CD4-positive, alpha-beta T cell treated with Interleukin-6 for 4 hours (primary cell): Measurements from ENCODE around the gene TESK2.
"Not testable (repeated sequence)": the region's sequence is repeated elsewhere in the genome, so short reads cannot be mapped to it uniquely, and the experiment has no call there.

Source experiments
- DNase-seq: peaks from one replicate; pipeline ENCODE4 v3.0.0-alpha.2; 2020; ENCODE audit warnings: mixed read lengths

Gene TESK2

DNA sequence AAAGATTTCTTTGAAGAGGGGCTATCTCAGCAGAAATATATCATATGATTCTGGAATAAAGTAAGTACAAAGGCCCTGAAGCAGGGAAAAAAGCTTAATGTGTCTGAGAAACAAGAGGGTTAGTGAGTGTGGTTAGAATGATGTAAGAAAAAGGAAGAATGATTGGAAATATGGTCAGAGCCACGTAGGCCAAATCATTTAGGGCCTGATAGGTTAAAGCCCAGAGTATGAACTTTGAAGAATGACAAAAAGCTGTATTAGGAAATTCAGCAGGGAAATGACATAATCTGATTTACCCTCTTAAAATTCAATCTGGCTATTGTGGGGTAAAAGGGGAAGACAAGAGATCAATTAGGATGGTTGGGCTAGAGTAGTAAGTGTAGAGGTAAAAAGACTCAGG is 81.7 kb downstream of the TESK2 start:
- DNase-seq = no peak

DNA sequence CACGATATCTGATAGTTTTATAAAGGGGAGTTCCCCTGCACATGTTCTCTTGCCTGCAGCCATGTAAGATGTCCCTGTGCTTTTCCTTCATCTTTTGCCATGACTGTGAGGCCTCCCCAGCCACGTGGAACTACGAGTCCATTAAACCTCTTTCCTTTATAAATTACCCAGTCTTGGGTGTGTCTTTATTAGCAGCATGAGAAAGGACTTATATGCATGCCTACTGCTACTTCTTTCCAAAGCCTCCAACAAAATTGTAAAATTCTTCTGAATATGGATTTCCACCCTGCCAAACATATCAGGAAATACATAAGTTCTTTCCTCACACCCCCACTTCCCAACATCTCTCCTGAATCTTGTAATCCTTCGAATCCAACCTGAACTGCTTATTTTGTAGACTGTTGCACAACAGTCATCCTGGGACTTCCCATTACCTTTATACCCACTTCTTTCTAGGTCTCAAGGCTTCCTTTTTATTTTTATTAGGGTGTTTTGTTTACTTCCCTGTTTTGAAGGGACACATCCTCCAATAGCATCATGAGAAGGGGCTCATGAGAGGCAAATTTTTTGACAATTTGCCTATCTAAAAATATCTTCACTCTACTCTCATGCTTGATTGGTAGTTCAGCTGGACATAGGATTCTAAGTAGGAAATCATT is 83.2 kb downstream of the TESK2 start:
- DNase-seq = no peak

DNA sequence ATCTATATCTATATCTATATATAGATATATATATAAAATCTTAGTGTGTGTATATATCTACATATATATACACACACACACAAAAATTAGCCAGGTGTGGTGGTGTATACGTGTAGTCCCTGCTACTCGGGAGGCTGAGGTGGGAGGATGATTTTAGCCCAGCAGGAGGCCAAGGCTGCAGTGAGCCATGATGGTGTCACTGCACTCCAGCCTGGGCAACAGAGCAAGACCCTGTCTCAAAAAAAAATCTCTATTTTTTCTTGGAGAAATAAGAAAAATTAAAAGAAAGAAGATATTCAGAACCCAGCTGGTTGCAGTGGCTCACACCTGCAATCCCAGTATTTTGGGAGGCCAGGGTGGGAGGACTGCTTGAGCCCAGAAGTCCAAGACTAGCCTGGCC is 85.3 kb downstream of the TESK2 start:
- no peak for DNase-seq

DNA sequence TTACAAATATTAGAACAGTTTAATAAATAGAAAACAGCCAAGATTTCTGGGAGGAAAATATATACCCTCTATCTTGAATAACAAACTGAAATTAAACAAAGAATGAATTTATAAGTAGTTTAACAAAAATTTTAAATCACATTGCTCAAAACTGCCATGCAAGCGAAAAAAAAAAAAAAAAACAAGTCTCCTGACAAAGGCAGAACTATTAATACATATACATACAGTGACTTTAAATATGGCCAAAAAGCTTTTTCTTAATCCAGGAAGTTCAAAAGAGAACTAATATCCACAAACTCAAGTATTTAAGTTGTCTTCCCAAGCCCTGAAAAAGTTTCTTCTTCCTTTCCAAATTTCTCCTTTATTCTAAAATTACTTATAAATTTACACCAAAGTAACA is 87.2 kb downstream of the TESK2 start:
- DNase-seq = no peak

DNA sequence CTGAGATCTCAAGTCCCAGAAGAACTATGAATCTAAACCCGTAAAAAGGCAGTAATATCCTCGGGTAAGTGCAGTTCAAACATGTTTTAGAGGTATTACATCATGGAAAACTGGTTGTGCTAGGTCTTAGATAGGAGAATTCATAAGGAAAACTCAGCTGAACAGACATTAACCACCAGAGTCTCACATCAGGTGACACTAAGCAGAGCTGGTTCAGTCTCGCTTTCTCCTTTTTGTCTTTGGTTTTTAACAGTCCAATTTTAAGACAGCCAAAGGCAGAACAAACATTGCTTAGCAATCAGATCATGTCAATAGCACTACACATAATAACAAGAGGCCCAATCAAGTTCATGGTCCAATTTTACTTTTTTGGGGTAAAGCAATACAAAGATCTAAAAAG is 87.7 kb downstream of the TESK2 start:
- DNase-seq = no peak

DNA sequence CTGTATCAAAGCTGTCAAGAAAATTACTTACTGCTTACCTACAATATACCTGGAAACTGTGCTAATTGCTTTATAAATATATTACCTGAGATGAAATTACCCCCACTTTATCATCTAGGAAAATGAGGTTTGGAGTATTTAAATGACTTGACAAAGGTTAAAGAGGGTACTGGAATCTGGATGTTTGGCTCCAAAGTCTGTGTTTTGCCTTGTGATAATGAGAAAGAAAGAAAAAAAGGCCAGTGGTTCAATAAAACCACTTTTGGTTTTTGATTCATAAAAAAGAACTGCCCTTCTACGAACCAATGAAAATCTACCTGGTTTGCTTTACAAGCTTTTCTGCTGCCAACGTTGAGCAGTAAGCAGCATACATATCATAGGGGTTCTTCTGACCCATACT is 89.4 kb downstream of the TESK2 start:
- DNase-seq = no peak

DNA sequence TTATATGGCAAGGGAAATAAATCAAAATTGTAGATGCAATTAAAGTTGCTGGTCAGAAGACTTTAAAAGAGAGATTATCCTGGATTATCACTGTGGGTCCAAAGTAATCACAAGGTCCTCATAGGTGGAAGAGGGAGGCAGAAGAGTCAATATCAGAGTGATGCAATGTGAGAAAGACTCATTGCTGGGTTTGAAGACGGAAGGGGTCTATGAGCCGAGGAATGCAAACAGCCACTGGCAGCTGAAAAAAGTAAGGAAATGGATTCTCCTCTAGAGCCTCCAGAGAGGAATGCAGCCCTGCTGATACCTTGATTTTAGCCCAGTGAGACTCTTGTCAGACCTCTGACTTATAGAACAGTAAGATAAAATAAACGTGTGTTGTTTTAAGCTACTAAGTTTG is 90.9 kb downstream of the TESK2 start:
- no peak for DNase-seq

DNA sequence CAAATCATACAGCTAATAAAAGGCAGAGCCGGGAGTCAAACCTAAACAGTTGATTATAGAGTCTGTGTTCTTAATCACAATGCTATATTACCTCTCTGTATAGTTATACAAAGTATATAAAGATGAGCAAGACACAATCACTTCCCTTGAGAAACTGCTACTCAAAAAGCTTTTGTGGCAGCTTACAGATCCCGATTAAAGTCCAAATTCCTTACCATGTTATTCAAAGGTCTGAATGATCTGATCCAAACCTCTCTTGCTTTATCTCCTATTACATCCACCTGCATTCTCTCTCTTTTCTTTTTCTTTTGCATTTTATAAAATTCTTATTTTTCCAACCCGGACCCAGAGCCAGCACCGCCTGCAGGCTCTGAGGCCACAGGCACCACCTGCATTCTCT is 93.7 kb downstream of the TESK2 start:
- DNase-seq = no peak

DNA sequence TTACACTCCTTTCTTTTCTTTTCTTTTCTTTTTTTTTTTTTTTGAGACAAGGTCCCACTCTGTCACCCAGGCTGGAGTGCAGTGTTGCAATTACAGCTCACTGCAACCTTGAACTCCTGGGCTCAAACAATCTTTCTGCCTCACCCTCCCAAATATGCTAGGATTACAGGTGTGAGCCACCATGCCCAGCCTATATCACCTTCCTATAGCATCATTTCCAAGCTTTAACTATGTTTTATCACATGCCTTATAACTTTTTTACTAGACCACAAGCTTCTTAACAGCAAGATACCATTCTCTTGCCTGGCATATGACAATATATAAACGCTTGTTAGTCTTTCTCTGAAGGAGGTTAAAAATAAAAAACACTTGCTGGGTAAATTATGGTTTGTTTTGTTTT is 95.4 kb downstream of the TESK2 start:
- no peak for DNase-seq

DNA sequence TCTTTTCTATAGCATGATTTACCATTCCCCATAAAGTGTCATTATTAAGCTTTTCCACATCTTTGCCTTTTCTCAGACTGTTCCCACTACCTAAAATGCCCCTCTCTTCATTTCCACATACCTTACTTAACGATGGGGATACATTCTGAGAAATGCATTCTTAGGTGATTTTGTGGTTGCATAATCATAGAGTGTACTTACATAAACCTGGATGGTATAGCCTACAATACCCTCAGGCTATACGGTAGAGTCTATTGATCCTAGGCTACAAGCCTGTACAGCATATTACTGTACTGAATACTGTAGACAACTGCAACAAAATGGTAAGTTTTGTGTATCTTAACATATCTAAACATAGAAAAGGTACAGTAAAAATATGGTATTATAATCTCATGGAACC is 95.9 kb downstream of the TESK2 start:
- no peak for DNase-seq

DNA sequence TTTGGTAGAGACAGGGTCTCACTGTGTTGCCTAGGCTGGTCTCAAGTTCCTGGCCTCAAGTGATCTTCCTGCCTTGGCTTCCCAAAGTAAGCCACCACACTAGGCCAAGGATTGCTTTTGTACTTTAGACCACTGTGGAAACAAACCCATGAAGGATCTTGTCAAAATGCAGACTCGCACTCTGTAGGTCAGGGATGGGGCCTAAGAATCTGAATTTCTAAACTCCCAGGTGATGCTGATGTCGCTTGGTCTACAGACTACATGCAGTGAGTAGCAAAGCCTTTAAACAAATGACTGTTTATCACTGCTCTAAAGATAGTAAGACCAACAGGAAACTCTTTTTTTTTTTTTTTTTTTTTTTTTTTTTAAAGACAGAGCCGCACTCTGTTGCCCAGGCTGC is 96.6 kb downstream of the TESK2 start:
- DNase-seq = no peak

DNA sequence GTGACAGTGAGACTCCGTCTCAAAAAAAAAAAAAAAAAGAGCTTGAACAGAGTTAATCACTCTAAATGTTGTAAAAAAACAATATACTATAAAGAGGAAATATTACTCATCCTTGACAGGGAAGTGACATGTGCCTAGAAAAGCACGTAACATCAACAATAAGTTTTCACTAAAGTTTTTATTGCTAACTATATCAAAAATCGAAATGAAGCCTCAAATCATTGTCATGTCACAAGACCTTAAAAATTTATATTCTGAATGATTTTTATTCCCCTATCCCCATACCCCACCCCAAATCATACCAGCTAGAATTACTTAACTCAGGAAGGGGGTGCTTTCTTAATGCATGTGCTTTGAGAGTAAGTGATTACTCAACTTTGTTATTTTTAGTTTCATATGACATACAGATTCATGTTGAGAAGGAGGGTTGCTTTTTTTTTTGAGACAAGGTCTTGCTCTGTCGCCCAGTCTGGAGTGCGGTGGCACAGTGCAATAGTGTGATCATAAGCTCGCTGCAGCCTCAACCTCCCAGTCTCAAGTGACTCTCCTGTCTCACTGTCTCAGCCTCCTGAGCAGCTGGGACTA is 97.2 kb downstream of the TESK2 start:
- no peak for DNase-seq

DNA sequence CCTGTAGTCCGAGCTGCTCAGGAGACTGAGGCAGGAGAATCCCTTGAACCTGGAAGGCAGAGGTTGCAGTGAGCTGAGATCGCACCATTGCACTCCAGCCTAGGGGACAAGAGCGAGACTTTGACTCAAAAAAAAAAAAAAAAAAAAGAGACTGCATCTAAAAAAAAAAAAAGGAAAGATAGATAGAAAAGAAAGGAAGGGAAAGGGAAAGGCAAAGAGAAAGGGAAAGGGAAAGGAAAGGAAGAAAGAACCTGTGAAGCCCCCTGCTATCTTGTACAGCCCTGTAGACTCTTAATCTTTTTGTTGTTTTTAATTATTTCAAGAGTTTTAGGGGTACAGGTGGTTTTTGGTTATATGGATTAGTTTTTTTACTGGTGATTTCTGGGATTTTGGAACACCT is 104.7 kb downstream of the TESK2 start:
- no peak for DNase-seq

DNA sequence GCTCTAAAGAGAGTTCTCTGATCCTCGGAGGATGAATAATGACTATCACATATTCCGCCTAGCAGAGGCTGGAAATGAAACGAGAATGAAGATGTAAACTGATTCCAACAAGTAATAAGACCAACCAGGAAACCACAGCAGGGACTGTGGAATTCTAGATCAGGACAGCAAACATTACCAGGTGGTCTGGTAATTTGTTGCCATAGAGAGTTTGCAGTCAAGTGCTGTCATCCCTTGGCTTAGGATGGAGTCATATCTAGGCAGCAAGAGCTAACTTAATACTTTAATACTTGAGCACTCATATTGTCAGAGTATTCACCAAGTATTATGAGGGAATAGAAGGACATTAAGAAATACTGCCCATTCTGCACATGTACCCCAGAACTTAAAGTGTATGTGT is 105.7 kb downstream of the TESK2 start:
- no peak for DNase-seq

DNA sequence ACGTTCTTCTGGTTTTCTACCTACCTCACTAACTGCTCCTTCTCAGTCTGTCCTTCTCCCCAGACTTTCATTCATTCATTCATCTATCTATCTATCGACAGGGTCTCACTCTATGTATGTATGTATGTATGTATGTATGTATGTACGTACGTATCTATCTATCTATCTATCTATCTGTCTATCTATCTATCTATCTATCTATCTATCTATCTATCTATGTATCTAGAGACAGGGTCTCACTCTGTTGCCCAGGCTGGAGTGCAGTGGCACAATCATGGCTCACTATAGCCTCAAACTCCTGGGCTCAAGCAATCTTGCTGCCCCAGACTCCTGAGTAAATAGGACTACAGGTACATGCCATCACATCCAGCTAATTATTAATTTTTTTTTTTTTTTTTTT is 106.8 kb downstream of the TESK2 start:
- not testable (repeated sequence) for DNase-seq

DNA sequence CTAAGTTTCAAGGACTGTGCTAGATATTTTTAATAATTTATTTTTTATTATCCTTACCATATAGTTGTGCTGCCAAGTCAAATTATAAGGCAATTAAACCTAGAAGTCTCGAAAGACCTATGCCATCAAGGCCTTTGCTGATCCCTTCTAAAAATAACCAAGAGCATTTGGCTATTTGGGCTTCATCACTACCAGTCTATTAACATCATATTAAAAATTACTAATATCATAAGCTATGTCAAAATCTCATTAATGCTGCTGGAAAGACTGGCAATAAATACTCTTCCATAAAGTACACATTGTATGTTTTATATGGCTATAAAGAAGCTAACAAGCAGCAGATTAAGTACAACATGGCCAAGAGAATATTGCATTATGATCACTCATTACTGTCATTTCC is 107.8 kb downstream of the TESK2 start:
- DNase-seq = no peak

DNA sequence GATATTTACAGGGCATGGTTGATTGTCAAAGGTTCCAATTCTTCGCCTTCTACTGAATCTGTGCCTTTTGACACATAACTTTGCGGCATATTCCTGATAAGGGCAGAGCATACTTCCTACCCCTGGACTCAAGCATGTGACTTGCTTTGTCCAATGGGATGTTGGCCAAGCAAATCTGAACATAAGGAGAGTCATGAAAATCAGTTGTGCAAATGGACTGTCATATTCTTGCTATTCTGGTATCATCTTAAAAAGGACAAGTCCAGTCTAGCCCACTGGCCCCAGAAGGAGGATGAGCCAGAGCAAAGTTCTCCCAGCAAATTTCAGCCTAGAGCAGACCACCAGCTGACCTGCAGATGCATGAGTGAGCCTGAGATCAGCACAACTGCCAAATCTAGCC is 109.7 kb downstream of the TESK2 start:
- no peak for DNase-seq

DNA sequence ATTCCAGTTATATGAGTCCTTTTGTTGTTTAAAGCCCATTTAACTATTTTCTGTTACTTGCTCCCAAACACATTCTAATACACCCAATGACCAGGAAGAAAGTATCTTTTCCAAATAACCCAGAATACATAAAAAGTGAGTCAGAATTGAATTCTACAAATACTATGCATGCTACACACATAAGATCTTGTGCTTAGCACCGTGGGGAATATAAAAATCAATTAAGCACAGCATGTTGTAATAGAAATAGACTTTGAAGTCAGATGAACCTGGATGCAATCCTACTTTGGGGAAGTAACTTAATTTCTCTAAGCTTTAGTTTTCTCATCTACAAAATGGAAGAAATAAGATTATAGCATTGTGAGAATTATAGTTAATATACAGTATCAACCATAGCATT is 110.2 kb downstream of the TESK2 start:
- no peak for DNase-seq

DNA sequence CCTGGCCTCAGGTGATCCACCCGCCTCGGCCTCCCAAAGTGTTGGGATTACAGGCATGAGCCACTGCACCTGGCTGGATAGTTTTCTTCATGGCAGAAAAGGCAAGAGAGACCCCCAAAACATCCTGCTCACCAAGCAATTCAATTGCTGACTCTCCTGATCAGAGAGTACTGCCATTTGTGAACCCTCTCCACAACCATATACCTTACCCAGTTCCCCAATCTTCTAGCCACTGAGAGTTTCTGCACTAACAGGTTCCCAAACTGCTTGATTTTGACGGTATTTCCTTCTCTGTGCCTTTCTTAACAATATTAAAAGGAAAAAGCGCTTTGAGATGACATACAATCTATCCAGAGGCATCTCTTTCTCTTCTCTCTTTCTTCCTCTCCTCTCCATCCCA is 110.8 kb downstream of the TESK2 start:
- DNase-seq = no peak

DNA sequence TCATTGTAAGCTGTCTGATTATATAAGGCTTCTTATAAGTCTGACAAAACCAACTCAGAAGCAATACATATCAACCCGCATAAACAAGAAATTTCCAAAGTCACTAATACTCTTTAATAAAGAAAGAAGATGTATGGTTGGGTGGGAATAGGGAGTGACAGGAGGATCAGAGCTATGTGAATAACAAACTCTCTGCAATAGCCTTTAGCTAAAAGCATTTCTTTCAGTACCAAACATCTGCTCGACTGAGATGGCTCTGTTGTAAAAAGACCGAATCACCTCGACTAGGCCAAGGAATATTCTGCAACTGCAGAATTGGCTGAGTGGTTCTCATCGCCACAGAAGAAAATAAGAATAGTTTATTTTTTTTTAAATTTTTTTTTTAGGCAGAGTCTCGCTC is 111.4 kb downstream of the TESK2 start:
- no peak for DNase-seq

DNA sequence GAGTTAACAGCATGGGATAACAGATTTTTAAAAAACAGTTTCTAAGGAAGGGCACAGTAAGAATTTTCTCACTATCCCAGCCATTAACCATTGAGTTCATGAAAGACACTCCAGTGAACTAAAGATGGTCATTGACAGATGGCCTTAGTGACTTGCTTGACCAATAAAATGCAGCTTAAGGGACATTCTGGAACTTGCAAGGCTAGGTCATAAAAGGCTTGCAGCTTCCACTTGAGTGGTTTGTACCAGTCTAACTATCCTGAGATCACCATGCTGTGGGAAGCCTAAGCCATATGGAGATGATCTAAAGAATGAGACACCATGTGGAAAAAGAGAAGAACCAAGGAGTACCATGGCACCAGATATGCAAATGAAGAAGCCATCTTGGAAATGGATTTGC is 112.8 kb downstream of the TESK2 start:
- DNase-seq = no peak

DNA sequence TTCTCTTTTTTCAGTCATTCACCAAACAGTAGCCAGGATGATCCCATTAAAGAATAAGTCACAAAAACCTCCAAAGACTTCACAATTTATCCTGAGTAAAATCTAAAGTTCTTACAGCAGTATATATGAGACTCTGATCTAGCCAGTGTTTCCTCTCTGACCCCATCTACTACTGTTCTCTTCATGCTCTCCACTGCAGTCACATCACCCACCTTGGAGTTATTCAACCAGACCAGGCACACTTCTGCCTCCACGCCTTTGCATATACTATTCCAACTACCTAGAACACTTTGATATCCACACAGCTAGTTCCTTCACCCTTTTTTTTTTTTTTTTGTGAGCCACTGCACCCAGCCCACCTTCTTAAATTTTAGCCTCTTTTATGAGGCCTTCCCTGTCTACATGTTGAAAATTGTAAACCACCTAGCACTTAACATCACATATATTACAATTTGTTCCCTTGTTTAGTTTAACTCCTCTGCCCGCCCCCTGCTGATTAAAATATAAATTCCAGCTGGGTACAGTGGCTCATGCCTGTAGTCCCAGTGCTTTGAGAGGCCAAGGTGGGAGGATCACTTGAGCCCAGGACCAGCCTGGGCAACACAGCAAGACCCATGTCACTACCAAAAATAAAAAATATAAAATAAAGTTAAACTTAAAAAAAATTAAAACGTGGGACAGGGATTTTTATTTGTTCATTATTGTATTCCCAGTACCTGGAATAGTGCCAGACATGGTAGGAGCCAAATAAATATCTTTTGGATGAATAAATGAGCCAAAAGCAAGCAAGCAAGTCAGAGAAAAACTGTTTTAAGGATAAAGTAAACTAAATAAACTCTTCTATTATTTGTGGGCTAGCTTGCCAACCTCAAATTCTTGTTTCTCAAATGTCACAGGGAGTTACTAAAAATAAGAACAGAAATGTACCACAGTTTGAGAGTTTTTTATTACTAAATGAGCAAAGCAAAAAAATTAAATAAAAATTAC is 115.6 kb downstream of the TESK2 start:
- no peak for DNase-seq

DNA sequence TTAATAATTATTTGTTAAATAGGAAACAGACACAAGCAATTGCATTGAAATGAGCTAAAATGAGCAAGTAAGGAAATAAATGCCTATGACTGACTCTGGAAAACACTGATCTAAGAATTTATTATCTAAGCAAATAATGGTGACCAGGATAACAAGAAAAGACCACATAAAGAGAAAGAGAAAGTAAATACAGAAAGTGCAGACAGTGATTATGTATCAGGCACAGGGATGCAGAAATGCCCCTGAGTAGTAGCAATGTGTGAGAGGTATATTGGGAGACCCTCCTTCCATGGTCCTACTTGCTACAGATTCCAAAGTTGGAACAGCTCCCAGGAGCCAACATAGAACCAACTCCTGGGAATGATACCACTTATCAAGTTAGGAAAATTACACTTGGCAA is 117.4 kb downstream of the TESK2 start:
- no peak for DNase-seq

DNA sequence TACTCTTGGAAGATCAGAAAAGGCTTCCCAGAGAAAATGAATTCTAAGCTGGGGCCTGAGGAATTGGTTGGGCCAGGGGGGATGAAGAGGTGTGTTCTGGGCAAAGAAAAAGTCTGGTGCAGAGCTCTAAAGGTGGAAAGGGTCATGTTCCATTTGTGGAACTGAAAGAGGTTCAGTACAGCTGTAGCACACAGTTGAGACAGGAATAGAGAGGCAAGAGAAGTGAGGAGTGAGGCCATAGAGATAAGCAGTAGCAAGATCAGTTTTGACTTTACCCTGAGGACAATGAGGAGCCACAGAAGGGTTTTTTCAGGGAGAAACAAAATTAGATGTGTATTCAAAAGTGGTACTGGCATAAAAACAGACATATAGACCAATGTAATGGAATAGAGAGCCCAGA is 120.4 kb downstream of the TESK2 start:
- no peak for DNase-seq
